Rectal smooth muscle tissue (tissue), 1 donor: ENCODE measurements around the gene SCML1.

Source experiments
- H3K27ac ChIP-seq: one replicate; pipeline ENCODE4 v1.7.0; 2013; ENCODE audit warnings: low read depth, low read length, inconsistent platforms
- H3K27me3 ChIP-seq: one replicate; pipeline ENCODE4 v1.7.0; 2013; ENCODE audit warnings: low read length; ENCODE audit not compliant: control insufficient read depth, insufficient read depth
- H3K36me3 ChIP-seq: one replicate; pipeline ENCODE4 v1.7.0; 2013; ENCODE audit warnings: low read length; ENCODE audit not compliant: control insufficient read depth, insufficient read depth
- H3K4me1 ChIP-seq: one replicate; pipeline ENCODE4 v1.7.0; 2013; ENCODE audit warnings: low read length; ENCODE audit not compliant: control insufficient read depth, insufficient read depth
- H3K4me3 ChIP-seq: one replicate; pipeline ENCODE4 v1.7.0; 2013; ENCODE audit warnings: low read length
- H3K9ac ChIP-seq: one replicate; pipeline ENCODE4 v1.7.0; 2013; ENCODE audit warnings: low read length

The SCML1 gene

DNA sequence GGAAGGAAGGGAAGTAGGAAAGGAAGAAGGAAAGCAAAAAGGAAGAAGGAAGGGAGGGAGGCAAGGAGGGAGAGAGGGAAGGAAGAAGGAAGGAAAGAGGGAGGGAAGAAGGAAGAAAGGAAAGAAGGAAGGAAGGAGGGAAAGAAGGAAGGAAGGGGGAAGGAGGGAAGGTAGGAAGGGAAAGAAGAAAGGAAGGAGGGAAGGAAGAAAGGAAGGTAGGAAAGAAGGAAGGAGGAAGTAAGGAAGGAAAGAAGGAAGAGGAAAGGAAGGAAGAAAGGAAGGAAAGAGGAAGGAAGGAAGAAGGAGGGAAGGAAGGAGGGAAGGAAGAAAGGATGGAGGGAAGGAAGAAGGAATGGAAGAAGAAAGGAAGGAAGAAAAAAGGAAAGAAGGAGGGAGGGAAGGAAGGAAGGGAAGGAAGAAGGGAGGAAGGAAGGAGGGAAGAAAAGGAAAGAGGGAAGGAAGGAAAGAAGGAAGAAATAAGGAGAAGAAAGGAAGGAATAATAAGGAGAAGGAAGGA lies 18.6 kb upstream of the SCML1 start:
- Histone ChIP-seq H3K27me3 (no peaks in the 10 kb centered on the region), H3K4me3 (no peak overlapping the region), H3K4me1 (no peaks in the 10 kb centered on the region), H3K9ac (no peak overlapping the region), H3K36me3 (no peaks in the 10 kb centered on the region), H3K27ac (no peak overlapping the region)

DNA sequence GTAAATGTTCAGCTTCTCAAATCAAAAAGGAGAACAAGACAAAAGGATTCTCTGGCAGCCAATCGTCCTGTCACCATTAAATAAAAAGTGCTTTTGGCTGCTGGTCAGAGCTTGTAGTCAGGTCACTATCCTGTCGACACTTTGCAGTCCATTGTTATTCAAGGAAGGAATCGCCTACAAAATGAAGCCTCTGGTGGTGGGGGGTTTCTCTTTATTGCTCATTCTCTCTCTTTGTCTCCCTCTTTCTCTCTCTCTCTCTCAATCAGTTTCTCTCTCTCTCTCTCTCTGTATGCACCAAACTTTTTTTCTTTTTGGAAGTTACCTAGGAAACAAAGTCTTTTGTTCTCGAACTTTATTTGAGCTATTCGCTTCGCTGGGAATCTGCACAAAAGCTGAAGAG lies 17.6 kb upstream of the SCML1 start:
- Histone ChIP-seq H3K27me3 (no peaks in the 10 kb centered on the region), H3K9ac (no peak overlapping the region), H3K36me3 (no peaks in the 10 kb centered on the region), H3K4me3 (no peak overlapping the region), H3K27ac (no peak overlapping the region), H3K4me1 (no peaks in the 10 kb centered on the region)

DNA sequence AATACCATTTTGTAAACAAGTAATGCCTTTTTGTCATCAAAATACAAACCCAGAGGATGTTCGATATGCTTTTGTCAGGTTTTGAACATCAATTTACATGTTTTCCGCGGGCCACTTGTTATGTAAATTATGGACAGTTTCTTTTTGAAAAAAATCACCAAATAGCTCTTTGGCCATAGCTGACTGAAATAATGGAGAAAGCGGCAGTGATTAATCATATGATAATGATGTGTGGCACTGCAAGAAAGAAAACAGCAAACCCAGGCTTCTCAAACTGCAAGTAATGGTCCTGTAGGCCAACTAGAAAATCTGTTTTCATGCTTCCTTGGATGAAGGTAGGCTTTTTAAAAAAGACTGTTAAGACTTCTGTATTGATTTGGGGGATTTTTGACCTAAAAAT lies 15.6 kb upstream of the SCML1 start:
- Histone ChIP-seq H3K4me1 (no peaks in the 10 kb centered on the region), H3K4me3 (no peak overlapping the region), H3K9ac (no peak overlapping the region), H3K27me3 (peaks cover 2% of the 10 kb centered on the region), H3K36me3 (no peaks in the 10 kb centered on the region), H3K27ac (no peak overlapping the region)

DNA sequence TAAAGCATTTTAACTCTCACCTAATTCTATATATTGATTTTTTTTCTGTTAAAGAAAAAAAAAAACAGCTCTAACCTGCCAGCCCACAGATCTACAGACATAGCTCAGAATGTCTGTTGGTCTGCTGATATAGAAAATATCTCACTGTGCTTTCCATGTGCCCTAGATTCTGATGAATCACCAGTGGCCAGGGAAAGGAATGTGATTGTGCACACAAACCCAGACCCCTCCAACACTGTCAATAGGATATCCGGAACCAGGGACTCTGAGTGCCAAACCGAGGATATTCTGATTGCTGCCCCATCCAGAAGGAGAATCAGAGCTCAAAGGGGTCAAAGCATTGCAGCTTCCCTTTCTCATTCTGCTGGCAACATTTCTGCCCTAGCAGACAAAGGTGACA lies 12.1 kb upstream of the SCML1 start:
- H3K4me1 ChIP-seq, result no peaks in the 10 kb centered on the region
- H3K36me3 ChIP-seq, result no peaks in the 10 kb centered on the region
- H3K27me3 ChIP-seq, result peaks cover 2% of the 10 kb centered on the region
- no peak overlapping the region for H3K4me3 ChIP-seq
- H3K27ac ChIP-seq, result no peak overlapping the region
- H3K9ac ChIP-seq, result no peak overlapping the region

DNA sequence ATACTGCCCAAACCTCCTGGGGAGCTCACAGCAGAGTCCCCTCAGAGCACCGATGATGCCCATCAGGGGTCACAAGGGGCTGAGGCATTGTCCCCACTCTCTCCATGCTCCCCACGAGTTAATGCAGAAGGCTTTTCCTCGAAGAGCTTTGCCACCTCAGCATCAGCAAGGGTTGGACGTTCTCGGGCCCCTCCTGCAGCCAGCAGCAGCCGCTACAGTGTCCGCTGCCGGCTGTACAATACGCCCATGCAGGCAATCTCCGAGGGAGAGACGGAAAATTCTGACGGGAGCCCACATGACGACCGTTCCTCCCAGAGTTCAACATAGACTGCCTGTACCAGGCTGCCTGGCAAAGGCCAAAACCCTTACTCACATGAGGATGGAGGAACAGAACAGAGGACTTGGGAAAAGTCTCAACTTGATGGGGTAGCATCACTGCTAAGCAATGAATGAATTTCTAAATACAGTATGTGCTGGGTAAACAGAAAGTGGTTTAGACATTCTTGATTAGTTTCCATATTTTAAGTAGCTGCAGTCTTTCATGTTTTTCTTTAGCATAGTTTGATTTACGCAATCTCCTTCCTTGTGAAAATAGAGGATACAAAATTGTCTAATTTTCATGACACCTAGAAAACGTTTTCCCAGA lies 5.0 kb upstream of the SCML1 start:
- no peaks in the 10 kb centered on the region for H3K27me3 ChIP-seq
- H3K9ac ChIP-seq, result no peak overlapping the region
- H3K36me3 ChIP-seq, result no peaks in the 10 kb centered on the region
- H3K4me1 ChIP-seq, result peaks cover 2% of the 10 kb centered on the region
- H3K27ac ChIP-seq, result no peak overlapping the region
- H3K4me3 ChIP-seq, result no peak overlapping the region

GRCh38 chrX:17735406-17735805 lies 1.9 kb upstream of the SCML1 start:
- Histone ChIP-seq H3K4me3 (no peak overlapping the region), H3K27ac (peak overlapping the region; percentile 70), H3K9ac (no peak overlapping the region)

GRCh38 chrX:17736478-17736855 lies 826 bp upstream of the SCML1 start:
- Histone ChIP-seq H3K4me3 (peak overlapping the region; percentile 48), H3K9ac (no peak overlapping the region), H3K4me1 (peaks cover 2% of the 10 kb centered on the region), H3K27ac (peak overlapping the region; percentile 72), H3K27me3 (no peaks in the 10 kb centered on the region), H3K36me3 (no peaks in the 10 kb centered on the region)

More at GRCh38 chrX:17735406-17735805, 1.9 kb upstream of the SCML1 start:
- H3K4me1 ChIP-seq, result peaks cover 2% of the 10 kb centered on the region
- no peaks in the 10 kb centered on the region for H3K36me3 ChIP-seq
- H3K27me3 ChIP-seq, result no peaks in the 10 kb centered on the region

DNA sequence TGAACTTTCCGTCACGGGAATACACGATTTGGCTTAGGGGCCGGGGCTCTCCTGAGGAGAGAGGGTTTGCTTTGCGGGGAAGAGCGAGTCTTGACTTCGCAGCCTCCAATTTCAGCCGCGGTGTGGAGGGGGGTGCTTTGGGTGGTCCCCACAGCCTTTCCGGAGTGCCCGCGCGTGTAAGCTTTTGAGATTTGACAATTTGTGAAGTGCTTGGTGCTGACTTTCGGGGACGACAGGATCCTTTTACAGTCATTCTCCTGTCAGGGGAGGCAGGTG lies 355 bp downstream of the SCML1 start:
- Histone ChIP-seq H3K4me1 (peaks cover 2% of the 10 kb centered on the region), H3K4me3 (peak overlapping the region; percentile 77), H3K36me3 (no peaks in the 10 kb centered on the region), H3K27ac (peak overlapping the region; percentile 87), H3K27me3 (no peaks in the 10 kb centered on the region), H3K9ac (peak overlapping the region; percentile 94)

GRCh38 chrX:17737986-17738713 lies 857 bp downstream of the SCML1 start:
- Histone ChIP-seq H3K4me1 (peaks cover 2% of the 10 kb centered on the region), H3K36me3 (no peaks in the 10 kb centered on the region), H3K4me3 (peak overlapping the region; percentile 77), H3K9ac (peak overlapping the region; percentile 94), H3K27ac (peak overlapping the region; percentile 87), H3K27me3 (no peaks in the 10 kb centered on the region)

DNA sequence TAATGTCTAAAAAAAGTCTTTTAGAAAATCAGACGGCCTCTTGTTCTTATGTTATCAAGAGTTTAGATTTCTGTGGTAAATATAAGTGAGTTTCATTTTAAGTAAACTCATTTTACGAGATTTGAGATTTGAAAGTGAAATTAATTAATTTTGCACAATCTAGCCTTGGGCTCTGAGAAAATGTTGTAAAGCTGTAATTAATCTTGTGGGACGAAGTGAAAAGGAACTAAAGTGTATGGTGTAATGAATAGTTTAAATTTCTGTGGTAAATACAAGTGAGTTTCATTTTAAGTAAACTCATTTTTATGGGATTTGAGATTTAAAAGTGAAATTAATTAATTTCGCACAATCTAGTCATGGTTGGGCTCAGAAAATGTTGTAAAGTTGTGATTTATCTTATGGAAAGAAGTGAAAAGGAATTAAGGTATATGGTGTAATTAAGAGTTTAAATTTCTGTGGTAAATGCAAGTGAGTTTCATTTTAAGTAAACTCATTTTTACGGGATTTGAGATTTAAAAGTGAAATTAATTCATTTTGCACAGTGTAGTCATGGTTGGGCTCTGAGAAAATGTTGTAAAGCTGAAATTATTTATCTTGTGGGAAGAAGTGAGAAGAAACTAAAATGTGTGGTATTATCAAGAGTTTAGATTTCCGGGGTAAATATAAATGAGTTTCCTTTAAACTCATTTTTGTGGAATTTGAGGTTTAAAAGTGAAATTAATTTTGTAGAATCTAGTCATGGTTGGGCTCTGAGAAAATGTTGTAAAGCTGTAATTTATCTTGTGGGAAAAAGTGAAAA lies 1.6 kb downstream of the SCML1 start:
- no peaks in the 10 kb centered on the region for H3K36me3 ChIP-seq
- no peaks in the 10 kb centered on the region for H3K27me3 ChIP-seq
- H3K27ac ChIP-seq, result peak overlapping the region; percentile 87
- peaks cover 2% of the 10 kb centered on the region for H3K4me1 ChIP-seq
- H3K9ac ChIP-seq, result no peak overlapping the region
- H3K4me3 ChIP-seq, result peak overlapping the region; percentile 77

DNA sequence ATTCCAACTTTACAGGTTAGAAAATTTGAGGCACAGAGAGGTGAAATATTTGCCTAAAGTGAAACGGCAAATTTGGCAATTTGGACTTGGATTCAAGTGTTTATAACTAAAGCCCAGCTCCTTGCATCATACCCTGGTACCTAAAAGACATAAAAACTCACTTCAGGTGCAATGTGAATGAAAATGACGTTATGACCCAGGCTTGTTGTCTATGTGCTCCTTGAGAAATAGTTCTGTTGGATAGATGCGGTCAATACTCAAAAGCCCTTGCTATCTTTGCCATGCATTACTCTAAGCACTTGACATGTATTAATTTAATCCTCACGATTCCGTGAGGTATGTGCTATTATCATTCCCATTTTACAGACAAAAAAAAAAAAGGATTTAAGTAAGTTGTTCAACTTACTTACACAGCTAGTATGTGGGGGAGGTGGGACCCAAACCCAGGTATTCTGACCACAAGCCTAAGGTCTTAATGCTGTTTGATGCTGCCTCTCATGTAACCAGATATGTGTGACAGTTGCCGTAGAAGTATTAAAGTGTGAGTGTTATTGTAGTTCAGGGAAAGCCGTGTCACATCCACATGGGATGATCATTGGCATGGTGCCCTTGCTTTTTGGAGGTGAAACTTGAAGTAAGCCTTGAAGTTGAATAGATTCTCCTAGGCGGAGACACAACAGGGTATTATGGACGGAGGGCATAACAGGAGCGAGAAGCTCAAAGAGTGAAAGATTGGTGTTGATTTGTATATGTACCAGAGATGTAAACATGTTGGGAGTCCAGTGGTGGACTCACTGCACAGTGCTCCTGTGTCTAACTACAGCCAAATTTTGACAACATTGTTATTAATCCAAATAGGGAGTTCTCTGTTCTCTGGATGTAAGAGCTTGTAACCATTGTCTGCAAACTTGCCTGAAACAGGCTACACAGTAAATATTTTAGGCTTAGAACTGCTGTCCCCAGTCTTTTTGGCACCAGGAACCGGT lies 3.1 kb downstream of the SCML1 start:
- no peaks in the 10 kb centered on the region for H3K36me3 ChIP-seq
- no peak overlapping the region for H3K4me3 ChIP-seq
- H3K4me1 ChIP-seq, result peaks cover 2% of the 10 kb centered on the region
- no peaks in the 10 kb centered on the region for H3K27me3 ChIP-seq
- no peak overlapping the region for H3K9ac ChIP-seq
- no peak overlapping the region for H3K27ac ChIP-seq

DNA sequence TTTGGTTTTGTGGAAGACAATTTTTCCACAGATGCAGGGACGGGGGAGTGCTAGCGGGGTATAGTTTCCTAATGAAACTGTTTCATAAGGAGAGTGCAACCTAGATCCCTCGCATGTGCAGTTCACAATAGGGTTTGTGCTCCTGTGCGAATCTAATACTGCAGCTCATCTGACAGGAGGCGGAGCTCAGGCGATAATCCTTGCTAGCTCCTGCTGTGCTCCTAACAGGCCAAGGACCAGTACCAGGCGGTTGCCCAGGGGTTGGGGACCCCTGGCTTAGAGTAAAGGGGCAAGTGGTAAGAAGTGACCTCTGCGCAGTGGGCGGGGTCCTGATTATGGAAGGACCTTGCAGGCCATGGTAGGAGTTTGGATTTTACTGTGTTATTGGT lies 3.8 kb downstream of the SCML1 start:
- Histone ChIP-seq H3K9ac (no peak overlapping the region), H3K27ac (no peak overlapping the region), H3K27me3 (no peaks in the 10 kb centered on the region), H3K36me3 (no peaks in the 10 kb centered on the region), H3K4me1 (peaks cover 2% of the 10 kb centered on the region), H3K4me3 (no peak overlapping the region)
